AG04449 (cell line): Measurements from ENCODE around the gene SCN3A.

Experiments used
- CTCF ChIA-PET: fragments of 350-600 bp; formaldehyde crosslinking; extraction: SDS; loops from one replicate; lab custom pipeline; 2021; ENCODE audit warnings: antibody characterized with exemption; lab: Yijun Ruan, JAX
- POLR2A ChIA-PET: fragments of 400-600, 350-600 bp; formaldehyde crosslinking; extraction: SDS; loops from one replicate; lab custom pipeline; 2020; ENCODE audit warnings: antibody characterized with exemption, inconsistent platforms; lab: Yijun Ruan, JAX
- DNase-seq: peaks from one replicate; pipeline ENCODE4 v3.0.0-alpha.2; 2010; ENCODE audit warnings: low read depth, low spot score
- H3K4me3 ChIP-seq: 2 replicates; pipeline ENCODE4 v1.5.1; 2011; ENCODE audit warnings: low read depth, mild to moderate bottlenecking, control low read depth, low read length
- TF ChIP-seq, protein P1 (sequence below): IDR thresholded peaks from one replicate; pipeline ENCODE4 v1.5.1; 2011; ENCODE audit warnings: mild to moderate bottlenecking, moderate library complexity, low read length, control low read depth, inconsistent platforms; ENCODE audit not compliant: insufficient read depth; ENCODE audit errors: missing control alignments

Gene SCN3A

DNA sequence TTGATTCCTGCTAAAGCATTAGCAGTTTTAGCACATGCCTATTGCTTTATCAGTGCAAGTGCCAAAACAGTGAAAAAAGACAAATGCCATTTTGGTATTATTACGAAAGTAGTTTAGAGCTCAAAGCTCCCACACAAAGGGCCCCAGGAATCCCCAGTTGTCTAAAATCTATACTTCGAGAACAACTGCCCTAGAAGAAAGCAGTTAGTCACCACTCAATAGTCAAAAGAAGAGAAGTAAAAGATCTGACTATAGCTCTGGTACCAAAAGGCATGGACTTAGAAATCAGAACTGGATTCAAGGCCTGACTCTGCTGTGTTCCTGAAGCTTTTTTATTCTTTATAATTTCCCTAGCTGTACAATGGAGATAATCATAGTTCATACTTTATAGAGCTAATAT lies 21.8 kb downstream of the SCN3A start:
- TF ChIP-seq, protein P1, sequence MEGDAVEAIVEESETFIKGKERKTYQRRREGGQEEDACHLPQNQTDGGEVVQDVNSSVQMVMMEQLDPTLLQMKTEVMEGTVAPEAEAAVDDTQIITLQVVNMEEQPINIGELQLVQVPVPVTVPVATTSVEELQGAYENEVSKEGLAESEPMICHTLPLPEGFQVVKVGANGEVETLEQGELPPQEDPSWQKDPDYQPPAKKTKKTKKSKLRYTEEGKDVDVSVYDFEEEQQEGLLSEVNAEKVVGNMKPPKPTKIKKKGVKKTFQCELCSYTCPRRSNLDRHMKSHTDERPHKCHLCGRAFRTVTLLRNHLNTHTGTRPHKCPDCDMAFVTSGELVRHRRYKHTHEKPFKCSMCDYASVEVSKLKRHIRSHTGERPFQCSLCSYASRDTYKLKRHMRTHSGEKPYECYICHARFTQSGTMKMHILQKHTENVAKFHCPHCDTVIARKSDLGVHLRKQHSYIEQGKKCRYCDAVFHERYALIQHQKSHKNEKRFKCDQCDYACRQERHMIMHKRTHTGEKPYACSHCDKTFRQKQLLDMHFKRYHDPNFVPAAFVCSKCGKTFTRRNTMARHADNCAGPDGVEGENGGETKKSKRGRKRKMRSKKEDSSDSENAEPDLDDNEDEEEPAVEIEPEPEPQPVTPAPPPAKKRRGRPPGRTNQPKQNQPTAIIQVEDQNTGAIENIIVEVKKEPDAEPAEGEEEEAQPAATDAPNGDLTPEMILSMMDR: no peak
- CTCF ChIA-PET: interaction anchor here (1.8 kb wide), 1 partner anchor 23 kb away, joined by 8 read pairs; no protein-coding TSS in a partner anchor
- no peak overlapping the region for H3K4me3 ChIP-seq
- DNase-seq: no peak
- POLR2A ChIA-PET: no interaction called here

DNA sequence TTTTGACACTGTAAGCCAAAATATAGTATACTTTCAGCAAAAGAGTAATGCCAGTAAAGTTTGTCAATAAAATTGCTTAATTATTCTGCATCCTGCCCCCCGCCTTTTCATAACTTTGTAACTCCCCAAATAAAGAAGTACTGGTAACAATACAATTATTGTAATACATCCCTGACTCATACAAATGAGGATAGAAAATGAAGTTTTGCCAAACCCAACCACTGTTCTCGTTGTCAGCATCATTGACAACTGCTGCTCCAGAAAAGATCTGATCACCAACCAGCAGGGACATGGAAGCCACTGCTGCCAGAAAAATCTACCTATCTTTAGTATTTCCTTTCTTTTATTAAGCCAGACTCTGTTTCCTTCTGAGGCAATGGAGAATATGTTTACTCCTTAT lies 27.1 kb downstream of the SCN3A start:
- H3K4me3 ChIP-seq: no peak overlapping the region
- TF ChIP-seq, protein P1: no peak
- POLR2A ChIA-PET: no interaction called here
- CTCF ChIA-PET: interaction anchor here (0.8 kb wide), 1 partner anchor 161 kb away, joined by 3 read pairs; no protein-coding TSS in a partner anchor
- DNase-seq: no peak

DNA sequence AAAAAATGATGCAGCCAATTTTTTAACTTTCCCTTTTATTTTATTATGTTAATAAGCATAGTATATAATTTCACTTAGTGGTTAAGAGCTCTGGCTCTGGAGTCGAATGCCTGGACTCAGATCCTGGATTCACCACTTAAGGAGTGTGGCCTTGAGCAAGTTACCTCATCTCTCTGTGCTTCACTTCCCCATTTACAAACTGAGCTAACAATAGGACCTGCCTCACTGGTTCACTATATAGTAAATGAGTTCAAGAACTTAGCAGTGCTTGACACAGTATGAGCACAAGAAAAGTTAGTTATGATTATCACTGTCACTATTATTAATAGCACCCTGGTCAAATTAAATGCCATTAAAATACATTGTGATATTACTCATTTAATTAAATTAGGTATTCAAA lies 30.6 kb downstream of the SCN3A start:
- POLR2A ChIA-PET: no interaction called here

DNA sequence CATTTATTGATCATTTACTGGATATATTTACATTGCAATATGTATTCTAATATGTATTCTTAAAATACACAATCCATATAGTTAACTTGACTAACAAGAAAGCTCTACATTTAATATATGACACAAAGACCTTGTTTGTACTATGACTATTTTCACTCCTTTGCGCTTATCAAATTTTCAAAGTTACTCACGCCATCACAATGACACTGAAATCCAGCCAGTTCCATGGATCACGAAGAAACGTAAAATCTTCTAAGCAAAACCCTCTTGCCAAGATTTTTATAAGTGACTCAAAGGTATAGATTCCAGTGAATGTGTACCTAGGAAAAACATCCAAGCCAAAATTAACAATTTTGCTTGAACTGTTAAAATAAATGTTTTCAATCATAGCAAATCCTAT lies 39.6 kb downstream of the SCN3A start:
- POLR2A ChIA-PET: no interaction called here
- DNase-seq: no peak
- TF ChIP-seq, protein P1: no peak
- no peak overlapping the region for H3K4me3 ChIP-seq
- CTCF ChIA-PET: no interaction called here

More for the DNA sequence above, 30.6 kb downstream of the SCN3A start:
- no peak overlapping the region for H3K4me3 ChIP-seq
- DNase-seq: no peak
- CTCF ChIA-PET: interaction anchor here (1.0 kb wide), 1 partner anchor 31 kb away, joined by 5 read pairs; no protein-coding TSS in a partner anchor
- TF ChIP-seq, protein P1: no peak

DNA sequence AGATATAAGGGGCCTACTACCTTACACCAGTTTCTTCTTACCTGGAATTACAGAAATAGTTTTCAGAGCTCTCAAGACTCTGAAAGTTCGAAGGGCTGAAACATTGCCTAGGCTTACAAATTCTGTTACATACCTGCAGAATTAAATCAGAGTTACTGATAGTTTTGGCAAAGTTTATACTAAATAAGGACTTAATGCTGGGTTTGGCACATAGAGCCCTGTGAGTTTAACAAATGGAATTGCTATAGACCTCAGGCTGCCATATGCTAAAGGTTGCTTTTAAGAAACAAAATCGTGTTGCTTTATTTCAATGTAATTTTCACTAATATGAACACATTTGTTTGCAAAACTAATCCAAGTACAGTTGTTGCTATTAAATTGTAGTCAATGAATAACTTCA lies 40.1 kb downstream of the SCN3A start:
- POLR2A ChIA-PET: no interaction called here
- H3K4me3 ChIP-seq: no peak overlapping the region
- peak; percentile 3 for DNase-seq
- TF ChIP-seq, protein P1: no peak
- CTCF ChIA-PET: no interaction called here

DNA sequence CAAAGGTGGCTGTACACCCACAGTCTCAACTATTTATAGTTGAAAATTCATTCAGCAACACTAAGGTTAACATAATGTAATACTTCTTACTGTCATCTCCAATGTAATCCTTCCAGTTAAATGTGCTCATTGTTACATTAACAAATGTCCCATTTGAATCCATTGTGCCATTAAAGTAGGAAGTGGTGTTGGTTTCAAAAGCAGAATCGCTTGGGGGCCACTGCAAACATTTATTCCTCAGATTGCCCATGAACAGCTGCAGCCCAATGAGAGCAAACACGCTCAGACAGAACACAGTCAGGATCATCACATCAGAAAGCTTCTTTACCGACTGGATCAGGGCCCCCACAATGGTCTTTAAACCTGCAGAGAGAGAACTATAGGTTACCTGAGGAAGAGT lies 41.4 kb downstream of the SCN3A start:
- TF ChIP-seq, protein P1: no peak
- no peak overlapping the region for H3K4me3 ChIP-seq
- no peak for DNase-seq
- ChIA-PET POLR2A (no interaction called here), CTCF (no interaction called here)
